HG03175 (cell line): ENCODE results near the gene PRDM15.

ENCODE experiments used
- ATAC-seq: cut with Tn5 transposase; IDR thresholded peaks from one replicate; pipeline ENCODE4 v1.9.1; 2021; ENCODE audit warnings: mild to moderate bottlenecking, moderate library complexity; ENCODE audit not compliant: unreplicated experiment

Gene PRDM15

DNA sequence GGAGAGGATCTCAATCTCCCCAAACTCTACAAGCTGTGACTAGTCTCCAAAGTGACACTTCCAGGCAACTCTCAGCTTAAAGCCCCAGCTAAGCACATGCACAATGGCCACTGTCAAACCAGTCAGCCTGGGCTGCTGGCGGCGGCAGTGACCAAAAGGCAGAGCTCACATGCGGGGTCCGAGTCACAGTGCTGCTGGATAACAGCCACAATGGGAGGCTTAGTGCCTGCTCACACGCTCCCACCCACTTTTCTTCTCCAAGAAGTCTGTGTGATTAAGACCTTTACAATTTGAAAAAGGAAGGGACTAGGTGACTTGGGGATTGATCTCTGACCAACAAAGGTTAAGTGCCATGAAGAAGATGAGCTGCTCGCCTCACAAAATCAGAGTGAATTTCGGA is 129.1 kb downstream of the PRDM15 start:
- ATAC-seq = no peak

DNA sequence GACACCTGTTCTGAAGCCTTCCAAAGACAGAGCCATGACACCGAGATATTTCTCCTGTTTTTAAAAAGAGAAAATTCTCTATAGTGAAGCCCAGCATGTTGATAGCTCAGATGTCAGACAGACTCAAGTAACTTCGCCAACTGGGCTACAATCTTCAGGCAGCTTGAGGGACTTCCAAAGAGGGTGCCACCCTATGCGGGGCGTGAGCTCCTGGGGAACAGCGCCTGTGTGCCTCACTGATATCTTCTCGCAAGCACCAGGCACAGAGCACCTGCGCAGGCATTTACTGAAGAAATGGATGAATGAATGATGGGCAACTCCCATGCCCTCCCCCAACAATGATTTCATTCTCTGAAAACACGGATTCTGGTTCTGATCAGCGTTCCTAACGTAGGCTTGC is 129.9 kb downstream of the PRDM15 start:
- ATAC-seq = no peak
